Fibroblast of the aortic adventitia (primary cell): ENCODE data around the gene CTNNA2. TPM values are rescaled to one million over a fixed set of nuclear protein-coding genes. Genes with fewer than 3 reads are reported as not detected.

Source experiments
- DNase-seq: peaks from one replicate; pipeline ENCODE4 v3.0.0-alpha.2; 2010; ENCODE audit warnings: low read depth
- H3K4me3 ChIP-seq: 2 replicates; pipeline ENCODE4 v1.5.1; 2011; ENCODE audit warnings: low read depth, mild to moderate bottlenecking, control low read depth, low read length, moderate library complexity
- CTCF ChIP-seq: IDR thresholded peaks from 2 replicates; pipeline ENCODE4 v1.5.1; 2011; ENCODE audit warnings: mild to moderate bottlenecking, low read length, control low read depth, inconsistent platforms; ENCODE audit not compliant: insufficient read depth
- total RNA-seq: library from RNA; depleted of rRNA; stranded (reverse); fragments of >200 nt; gene quantifications from 2 replicates; pipeline ENCODE4 v1.2.3, GENCODE V29; 2012; ENCODE audit warnings: low replicate concordance

Gene CTNNA2
- total RNA-seq, 1 donor: 0.36 TPM

- no peak for DNase-seq
- TF ChIP-seq CTCF: no peak
- no peak overlapping the region for H3K4me3 ChIP-seq
Measured at GRCh38 chr2:79980116-79980515, 467.3 kb downstream of the CTNNA2 start.

- DNase-seq: no peak
- no peak for TF ChIP-seq CTCF
- no peak overlapping the region for H3K4me3 ChIP-seq
Measured at GRCh38 chr2:79980816-79981215, 468.0 kb downstream of the CTNNA2 start.

- TF ChIP-seq CTCF: no peak
- H3K4me3 ChIP-seq: no peak overlapping the region
- no peak for DNase-seq
Measured at GRCh38 chr2:79981316-79981715, 468.5 kb downstream of the CTNNA2 start.

- no peak for TF ChIP-seq CTCF
- no peak overlapping the region for H3K4me3 ChIP-seq
- DNase-seq: no peak
Measured at GRCh38 chr2:79982445-79982844, 469.6 kb downstream of the CTNNA2 start.

- no peak for DNase-seq
- TF ChIP-seq CTCF: no peak
- no peak overlapping the region for H3K4me3 ChIP-seq
Measured at GRCh38 chr2:79984476-79984875, 471.6 kb downstream of the CTNNA2 start.

- no peak for TF ChIP-seq CTCF
- DNase-seq: no peak
- H3K4me3 ChIP-seq: no peak overlapping the region
Measured at GRCh38 chr2:79985145-79985544, 472.3 kb downstream of the CTNNA2 start.

- no peak overlapping the region for H3K4me3 ChIP-seq
- DNase-seq: no peak
- TF ChIP-seq CTCF: no peak
Measured at GRCh38 chr2:79985571-79985970, 472.7 kb downstream of the CTNNA2 start.
